ENCODE data around the gene OSTM1.

DNA sequence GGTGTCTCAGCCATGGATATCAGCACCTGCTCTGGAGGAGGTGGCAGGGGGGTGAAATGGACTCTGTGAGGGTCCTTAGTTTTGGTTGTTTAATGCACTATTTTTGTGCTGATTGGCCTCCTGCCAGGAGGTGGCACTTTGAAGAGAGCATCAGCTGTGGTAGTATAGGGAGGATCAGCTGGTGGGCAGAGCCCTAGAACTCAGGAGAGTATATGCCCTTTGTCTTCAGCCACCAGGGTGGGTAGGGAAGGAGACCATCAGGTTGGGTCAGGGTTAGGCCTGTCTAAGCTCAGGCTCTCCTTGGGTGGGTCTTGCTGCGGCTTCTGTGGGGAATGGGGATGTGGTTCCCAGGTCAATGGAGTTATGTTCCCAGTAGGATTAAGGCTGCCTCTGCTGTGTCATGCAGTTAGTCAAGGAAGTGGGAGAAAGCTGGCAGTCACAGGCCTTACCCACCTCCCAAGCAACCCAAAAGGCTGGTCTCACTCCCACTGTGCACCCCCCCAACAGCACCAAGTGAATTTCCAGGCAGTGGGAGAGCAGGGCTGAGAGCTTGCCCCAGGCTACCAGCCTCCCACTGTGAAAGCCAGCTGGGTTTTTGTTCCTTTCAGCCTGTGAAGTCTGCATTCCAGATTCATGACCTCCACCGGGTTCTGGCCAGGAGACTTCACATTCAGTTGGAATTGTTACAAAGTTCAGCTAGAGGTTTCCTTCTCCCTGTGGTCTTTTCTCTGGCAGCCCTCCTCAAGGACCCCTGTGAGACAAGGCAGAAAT, 5.7 kb upstream of the OSTM1 start:
- TF ChIP-seq, protein P1, sequence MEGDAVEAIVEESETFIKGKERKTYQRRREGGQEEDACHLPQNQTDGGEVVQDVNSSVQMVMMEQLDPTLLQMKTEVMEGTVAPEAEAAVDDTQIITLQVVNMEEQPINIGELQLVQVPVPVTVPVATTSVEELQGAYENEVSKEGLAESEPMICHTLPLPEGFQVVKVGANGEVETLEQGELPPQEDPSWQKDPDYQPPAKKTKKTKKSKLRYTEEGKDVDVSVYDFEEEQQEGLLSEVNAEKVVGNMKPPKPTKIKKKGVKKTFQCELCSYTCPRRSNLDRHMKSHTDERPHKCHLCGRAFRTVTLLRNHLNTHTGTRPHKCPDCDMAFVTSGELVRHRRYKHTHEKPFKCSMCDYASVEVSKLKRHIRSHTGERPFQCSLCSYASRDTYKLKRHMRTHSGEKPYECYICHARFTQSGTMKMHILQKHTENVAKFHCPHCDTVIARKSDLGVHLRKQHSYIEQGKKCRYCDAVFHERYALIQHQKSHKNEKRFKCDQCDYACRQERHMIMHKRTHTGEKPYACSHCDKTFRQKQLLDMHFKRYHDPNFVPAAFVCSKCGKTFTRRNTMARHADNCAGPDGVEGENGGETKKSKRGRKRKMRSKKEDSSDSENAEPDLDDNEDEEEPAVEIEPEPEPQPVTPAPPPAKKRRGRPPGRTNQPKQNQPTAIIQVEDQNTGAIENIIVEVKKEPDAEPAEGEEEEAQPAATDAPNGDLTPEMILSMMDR (IDR thresholded peaks at IDR 0.05 in 8 of 11, conservative IDR thresholded peaks at IDR 0.05 in 3 of 11), result no peak
- TF ChIP-seq POLR2A (IDR thresholded peaks at IDR 0.05), result no peak
